H1 (cell line): ENCODE data around the gene ADTRP. TPM values are rescaled to one million over a fixed set of nuclear protein-coding genes. Genes with fewer than 3 reads are reported as not detected.

Experiments used
- CBX8 ChIP-seq: fragments of 300-800, 300-1000 bp; sonication (generic); IDR thresholded peaks from 2 replicates; pipeline ENCODE4 v1.7.1; 2016; ENCODE audit warnings: low read depth, low read length, borderline replicate concordance
- CHD7 ChIP-seq: fragments of 300-600 bp; sonication (generic); IDR thresholded peaks from 2 replicates; pipeline ENCODE4 v1.7.1; 2012; ENCODE audit warnings: low read length, moderate library complexity, mild to moderate bottlenecking, inconsistent platforms; ENCODE audit not compliant: insufficient replicate concordance
- EGR1 ChIP-seq: IDR thresholded peaks from 2 replicates; pipeline ENCODE4 v1.6.1; 2011; ENCODE audit warnings: low read depth, low read length, borderline replicate concordance
- GABPA ChIP-seq: IDR thresholded peaks from 2 replicates; pipeline ENCODE4 v1.6.1; 2011; ENCODE audit warnings: mild to moderate bottlenecking, low read length, moderate library complexity, borderline replicate concordance; ENCODE audit not compliant: insufficient read depth
- HDAC6 ChIP-seq: IDR thresholded peaks from one replicate; pipeline ENCODE4 v1.7.1; 2012; ENCODE audit warnings: low read depth, mild to moderate bottlenecking, inconsistent platforms, low read length, moderate library complexity
- MAX ChIP-seq: IDR thresholded peaks from 2 replicates; pipeline ENCODE4 v1.6.1; 2012; ENCODE audit warnings: inconsistent platforms
- SAP30 ChIP-seq: fragments of 300-600 bp; sonication (generic); IDR thresholded peaks from 2 replicates; pipeline ENCODE4 v1.7.1; 2012; ENCODE audit warnings: low read length, moderate library complexity, mild to moderate bottlenecking, inconsistent platforms; ENCODE audit not compliant: insufficient read depth, insufficient replicate concordance
- SIN3A ChIP-seq, 2 experiments: IDR thresholded peaks in 1 of 2; conservative IDR thresholded peaks in 1 of 2; 2 replicates each; pipeline ENCODE4 v1.6.1; 2011 to 2012; ENCODE audit warnings: low read length in 2 of 2, improper control_type of control experiment in 1 of 2, low read depth in 1 of 2, mild to moderate bottlenecking in 1 of 2
- SRF ChIP-seq: IDR thresholded peaks from 2 replicates; pipeline ENCODE4 v1.6.1; 2011; ENCODE audit warnings: mild to moderate bottlenecking, low read depth, low read length, moderate library complexity
- ZNF274 ChIP-seq: IDR thresholded peaks from 2 replicates; pipeline ENCODE4 v1.7.0; 2012; ENCODE audit warnings: low read length, borderline replicate concordance; ENCODE audit errors: extremely low read depth
- polyA plus RNA-seq, 7 experiments: library from polyadenylated mRNA; depleted of rRNA in 3 of 7; stranded (reverse) in 5 of 7; unstranded in 2 of 7; fragments of >200 nt in 5 of 7; fragments of 200-250 nt in 2 of 7; gene quantifications; 1 replicate in 5 of 7; 2 replicates in 1 of 7; 4 replicates in 1 of 7; pipeline versions ENCODE4 v1.2.1 to v1.2.3, GENCODE V29; 2011 to 2013; ENCODE audit warnings: missing spikeins in 2 of 7, mixed read lengths in 2 of 7
- total RNA-seq: library from RNA; stranded (reverse); fragmentation: NEBNext Ultra II Directional; extraction: Animal tissue kit (Norgen Biotek cat#: 25700); gene quantifications from 2 replicates; pipeline ENCODE4 v1.2.1, GENCODE V29; 2021

The ADTRP gene
- total and polyA plus RNA-seq, 2 of the 8 experiments (the other 6 are each of a cell fraction or from before 2014, with no cell fraction given): 0.08 to 0.45 TPM

DNA sequence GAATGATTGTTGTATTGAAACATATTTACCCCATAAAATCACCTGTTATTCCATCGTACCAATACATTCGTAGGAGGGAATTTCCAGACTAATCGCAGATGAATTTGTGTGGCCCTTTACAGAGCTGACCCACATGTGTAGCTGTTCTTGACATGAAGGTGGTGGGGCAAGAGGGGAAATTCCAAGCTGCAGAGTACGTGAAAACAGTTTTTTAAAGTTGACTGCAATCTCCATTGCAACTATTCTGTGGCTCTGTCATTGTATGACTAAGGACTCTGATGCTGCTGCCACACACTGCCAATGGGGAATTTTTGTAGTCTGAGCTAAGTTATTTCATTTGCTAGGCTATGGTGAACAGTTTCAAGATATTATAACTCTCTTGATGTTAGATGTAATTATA lies 46.4 kb upstream of the ADTRP start (continued):
- TF ChIP-seq CHD7: no peak
- no peak for TF ChIP-seq EGR1
- no peak for TF ChIP-seq SAP30
- no peak for TF ChIP-seq CBX8
- no peak for TF ChIP-seq MAX
- TF ChIP-seq GABPA: no peak
- TF ChIP-seq ZNF274: no peak
- no peak for TF ChIP-seq HDAC6
- no peak for TF ChIP-seq SIN3A (conservative IDR thresholded peaks at IDR 0.05 in 1 of 2, IDR thresholded peaks at IDR 0.05 in 1 of 2; ENCODE audit: low read depth in 1 of 2, low read length in 2 of 2)
- no peak for TF ChIP-seq SRF
